Stimulated activated CD4-positive, alpha-beta T cell treated with anti-CD3 and anti-CD28 coated beads, Interleukin-12 subunit alpha, Interleukin-12 subunit beta, amount 100 ng/mL, for 48 hours (primary cell): ENCODE measurements around the gene MS4A15.
"Not testable (repeated sequence)": the region's sequence is repeated elsewhere in the genome, so short reads cannot be mapped to it uniquely, and the experiment has no call there.

Source experiments
- DNase-seq, 3 donors: peaks; one replicate each; pipeline ENCODE4 v3.0.0-alpha.2; 2020; ENCODE audit warnings: low read depth in 2 of 3, low spot score in 1 of 3

Gene MS4A15

DNA sequence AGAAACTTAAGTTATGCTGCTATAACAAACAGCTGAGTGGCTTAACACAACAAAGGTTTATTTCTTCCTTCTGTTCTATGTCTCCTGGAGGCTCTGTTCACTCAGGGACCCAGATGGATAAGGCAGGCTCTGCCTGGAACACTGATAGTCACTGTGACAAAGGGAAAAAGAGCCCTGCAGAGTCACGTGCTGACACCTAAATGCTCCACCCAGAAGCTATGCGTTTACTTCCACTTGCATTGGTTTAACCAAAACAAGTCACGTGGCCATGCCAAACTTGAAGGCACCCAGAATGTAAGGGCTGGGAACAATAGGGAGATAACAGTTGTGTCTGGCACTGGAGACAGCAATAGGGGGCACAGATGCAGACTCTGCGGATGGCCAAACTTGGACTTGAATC lies 3.4 kb upstream of the MS4A15 start:
- DNase-seq: no peak

DNA sequence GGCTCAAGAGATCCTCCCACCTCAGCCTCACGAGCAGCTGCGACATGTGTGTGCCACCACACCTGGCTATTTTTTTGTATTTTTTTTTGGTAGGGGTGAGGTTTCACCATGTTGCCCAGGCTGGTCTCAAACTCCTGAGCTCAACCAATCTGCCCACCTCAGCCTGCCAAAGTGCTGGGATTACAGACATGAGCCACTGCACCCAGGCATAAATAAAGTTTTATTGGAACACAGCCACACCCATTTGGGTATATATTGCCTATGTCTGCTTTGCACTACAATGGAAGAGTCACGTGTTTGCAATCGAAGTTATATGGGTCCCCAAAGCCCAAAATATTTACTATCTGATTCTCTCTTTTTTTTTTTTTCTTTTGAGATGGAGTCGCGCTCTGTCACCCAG lies 1.8 kb upstream of the MS4A15 start:
- no peak for DNase-seq

DNA sequence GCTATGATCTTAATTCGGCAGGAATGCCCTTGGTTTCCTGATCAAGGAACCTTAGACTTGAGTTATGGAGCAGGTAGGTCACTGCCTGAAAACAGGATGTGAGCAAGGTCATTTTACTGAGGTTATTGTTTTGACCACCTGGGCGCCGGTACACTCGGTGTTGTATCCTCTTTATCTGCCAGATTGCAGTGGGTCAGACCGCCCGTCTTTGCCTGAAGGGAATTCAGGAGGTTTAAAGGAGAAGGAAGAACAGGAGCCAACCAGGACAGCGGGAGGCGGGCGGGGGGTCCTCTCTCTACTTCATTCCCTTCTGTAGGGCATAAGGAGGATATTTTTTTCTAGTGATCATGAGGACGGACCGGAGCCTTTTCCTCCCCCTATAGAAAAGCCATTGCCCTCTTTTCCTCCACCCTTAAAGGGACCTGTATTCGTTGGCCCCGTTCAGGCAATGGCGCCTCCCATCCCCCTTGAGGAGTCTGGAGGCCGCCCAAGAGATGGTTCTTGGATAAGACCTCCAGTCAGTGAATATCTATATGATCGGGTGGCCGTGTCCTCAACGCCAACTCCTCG lies 649 bp downstream of the MS4A15 start:
- no peak for DNase-seq

DNA sequence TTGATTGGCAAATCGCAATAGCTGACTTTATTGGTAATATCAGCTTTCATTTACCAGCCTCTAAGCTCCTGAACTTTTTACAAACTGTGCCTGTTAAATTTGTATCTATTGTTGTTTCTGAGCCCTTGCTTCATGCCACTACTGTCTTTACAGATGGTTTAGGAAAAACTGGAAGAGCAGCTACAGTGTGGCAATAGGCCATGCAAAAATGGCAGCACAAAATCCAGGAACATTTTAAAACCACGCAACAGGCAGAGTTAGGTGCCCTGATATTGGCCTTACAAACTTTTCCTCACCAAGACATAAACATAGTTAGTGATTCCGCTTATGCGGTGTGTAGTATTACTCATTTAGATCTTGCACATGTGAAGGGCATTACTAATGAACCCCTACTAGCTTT lies 2.0 kb downstream of the MS4A15 start:
- DNase-seq: not testable (repeated sequence)

DNA sequence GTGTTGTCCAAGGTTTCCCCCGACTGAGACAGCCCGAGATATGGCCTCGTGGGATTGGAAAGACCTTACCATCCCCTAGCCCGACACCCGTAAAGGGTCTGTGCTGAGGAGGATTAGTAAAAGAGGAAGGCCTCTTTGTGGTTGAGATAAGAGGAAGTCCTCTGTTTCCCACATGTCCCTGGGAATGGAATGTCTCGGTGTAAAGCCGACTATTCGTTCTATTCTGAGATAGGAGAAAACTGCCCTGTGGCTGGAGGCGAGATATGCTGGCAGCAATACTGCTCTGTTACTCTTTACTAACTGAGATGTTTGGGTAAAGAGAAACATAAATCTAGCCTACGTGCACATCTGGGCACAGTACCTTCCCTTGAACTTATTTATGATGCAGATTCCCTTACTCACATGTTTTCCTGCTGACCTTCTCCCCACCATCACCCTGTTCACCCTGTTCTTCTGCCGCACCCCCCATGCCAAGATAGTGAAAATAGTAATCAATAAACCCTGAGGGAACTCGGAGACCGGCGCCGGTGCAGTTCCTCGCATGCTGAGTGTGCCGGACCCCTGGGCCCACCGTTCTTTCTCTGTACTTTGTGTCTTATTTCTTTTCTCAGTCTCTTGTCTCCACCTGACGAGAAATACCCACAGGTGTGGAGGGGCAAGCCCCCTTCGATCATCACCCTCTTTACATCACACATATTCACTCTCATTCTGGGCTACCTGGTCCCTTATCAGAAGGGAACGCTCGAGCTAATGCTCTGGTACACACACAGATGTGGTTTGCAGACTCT lies 3.0 kb downstream of the MS4A15 start:
- not testable (repeated sequence) for DNase-seq

DNA sequence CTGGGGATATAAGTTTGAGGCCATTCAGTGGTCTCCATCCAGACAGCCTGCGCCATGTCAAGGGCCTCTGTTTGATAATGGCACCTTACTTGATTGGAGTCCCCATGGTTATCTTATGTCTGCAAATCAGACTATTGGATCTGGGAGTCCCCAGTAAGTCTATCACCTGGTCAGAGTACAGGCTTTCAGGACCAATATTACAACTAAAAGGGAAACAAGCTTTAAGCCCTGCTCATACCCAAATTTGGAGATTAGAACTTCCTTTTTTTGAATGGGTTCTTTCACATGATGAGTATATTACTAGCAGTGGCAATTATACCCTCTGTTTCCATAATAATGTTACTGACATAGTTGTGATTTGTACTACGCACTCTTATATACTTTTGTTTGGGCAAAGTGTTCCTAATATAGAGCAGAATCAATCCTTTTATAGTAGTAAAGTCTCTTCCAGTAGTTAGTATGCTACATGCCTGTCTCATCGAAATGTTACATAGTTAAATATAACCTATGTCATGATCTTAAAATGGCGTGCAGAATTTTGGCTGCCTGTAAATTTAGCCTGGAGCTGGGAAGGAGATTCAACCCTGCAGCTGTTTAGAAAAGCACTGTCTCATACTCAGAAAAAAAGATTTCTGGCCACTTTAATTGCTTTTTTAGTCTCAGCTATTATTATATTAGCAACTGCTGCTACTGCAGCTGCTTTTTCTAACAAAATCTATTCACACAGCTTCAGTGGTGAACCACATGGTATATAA lies 4.9 kb downstream of the MS4A15 start:
- no peak for DNase-seq

DNA sequence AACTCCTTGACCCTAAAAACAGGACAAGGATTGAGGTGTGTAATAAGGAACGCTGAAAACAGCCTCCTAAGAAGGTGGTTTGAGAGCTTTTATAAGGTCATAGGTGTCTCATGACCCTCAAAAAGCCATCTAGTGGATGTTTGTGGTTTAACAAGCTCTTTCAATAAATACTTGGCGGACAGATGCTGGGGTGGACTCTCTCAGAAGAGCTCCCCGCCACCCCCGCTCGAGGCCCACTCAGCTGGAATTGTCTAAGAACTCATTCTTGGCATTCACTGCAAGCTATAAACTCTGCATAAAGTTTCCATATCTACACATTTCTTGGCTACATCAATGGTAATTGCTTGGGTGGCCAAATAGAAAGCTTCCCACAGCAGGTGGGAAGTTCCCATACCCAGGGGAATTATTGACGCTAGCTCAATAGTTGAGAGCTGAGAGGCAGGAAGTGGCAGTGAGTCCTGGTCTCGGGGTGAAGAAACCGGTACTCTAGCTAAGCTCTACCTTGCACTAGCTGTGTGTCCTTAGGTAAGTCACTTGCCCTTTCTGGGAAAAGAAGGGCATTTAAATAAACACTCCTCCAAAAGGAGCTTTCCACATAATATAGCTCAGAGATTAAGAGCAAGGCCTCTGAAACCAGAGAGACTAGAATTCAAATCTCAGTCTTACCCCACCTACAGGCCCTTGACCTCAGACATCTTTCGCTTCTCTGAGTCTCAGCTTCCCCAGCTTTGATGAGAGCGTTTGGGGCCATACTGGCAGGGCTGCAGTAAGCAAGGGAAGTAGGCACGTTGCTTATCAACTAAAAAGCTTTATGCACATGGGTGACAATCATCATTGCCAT lies 6.4 kb downstream of the MS4A15 start:
- no peak for DNase-seq

DNA sequence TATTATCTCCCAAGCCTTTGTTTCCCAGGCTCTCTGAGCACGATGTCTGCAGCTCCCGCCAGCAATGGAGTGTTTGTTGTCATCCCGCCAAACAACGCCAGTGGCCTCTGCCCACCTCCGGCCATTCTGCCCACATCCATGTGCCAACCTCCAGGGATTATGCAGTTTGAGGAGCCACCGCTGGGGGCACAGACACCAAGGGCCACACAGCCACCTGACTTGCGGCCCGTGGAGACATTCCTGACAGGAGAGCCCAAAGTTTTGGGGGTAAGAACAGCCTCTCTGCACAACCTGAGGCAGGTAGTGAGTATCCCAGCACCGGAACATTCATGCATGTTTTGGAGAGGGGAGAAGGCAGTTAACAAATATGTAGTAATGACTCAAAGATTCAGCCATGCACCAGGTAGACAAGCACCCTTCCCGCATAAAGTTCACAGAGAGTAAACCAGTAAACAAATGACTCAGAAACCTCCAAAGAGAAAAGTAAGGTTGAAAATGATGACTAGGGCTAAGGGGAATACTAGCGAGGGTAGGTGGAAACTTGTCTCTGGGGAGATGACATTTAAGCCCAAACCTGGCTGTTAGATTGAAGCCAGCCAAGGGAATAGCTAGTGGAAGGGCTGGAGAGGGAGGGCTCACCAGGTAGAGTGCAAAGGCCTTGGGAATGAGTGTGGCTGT lies 7.2 kb downstream of the MS4A15 start:
- no peak for DNase-seq

DNA sequence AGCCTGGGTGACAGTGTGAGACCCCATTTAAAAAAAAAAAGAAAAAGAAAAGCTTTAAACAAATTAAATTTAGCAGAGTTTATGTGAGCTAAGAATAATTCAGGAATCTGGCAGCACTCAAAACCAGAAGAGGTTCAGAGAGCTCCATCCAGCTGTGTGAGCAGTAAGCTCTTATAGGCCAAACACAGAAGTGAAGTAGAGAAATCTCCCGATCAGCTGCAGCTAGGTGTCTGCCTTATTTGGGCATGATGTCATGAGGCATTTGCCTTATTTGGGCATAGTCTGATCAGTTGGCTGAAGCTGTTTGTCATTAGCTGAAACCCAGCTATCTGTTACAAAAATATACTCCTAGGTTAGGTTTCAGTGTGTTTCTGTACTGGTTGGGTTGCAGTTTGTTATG lies 8.2 kb downstream of the MS4A15 start:
- DNase-seq: no peak

DNA sequence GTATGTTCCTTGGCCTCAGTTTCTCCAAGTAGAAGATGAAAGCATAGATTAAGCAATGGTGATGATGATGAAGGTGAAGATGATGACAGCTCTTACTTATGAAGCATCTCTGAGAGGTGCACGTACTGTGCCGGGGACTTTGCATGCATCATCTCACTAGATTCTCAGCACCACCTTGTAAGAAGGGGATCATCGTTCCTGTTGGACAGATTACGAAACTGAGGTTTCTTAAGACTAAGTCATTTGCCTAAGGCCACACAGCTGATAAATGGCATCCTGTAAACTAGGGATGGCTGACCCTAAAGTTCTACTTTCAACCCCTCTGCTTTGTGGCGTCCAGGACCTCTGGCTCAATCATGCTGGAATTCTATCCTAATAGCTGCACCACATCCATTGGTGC lies 8.7 kb downstream of the MS4A15 start:
- DNase-seq: no peak

DNA sequence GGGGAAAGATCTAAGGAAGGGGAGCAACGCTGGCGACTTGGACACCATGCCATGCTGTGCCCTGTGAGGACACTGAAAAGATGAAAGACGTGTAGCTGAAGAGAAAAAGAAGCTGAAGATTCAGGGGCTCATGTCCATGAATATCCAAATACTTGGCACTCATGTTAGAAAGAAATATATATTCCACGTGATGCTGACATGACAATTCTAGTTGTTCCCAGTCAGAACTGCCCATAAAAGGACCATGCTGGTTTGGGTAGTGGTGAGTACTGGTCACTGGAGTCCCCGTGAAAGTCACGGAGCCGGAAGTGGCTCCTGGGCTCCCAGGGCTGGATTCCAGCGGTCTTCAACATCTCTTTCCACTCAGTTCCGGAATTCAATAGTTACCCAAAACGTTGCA lies 9.9 kb downstream of the MS4A15 start:
- DNase-seq: no peak

DNA sequence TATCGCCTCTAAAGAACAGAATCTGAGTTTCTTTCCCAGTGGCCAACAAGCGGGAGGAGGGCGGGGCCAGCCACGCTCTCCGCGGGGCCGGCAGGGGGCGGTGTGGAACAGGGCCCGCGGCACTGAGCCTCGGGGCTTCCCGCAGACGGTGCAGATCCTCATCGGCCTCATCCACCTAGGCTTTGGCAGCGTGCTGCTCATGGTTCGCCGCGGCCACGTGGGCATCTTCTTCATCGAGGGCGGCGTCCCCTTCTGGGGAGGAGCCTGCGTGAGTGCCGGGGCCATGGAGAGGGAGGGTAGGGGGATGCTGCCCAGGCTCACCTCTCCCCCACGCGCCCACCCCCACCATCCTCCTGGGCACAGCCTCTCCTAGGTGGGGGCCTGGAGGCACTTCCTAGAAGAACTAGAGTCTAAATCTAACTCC lies 10.7 kb downstream of the MS4A15 start:
- DNase-seq: peak in 2 of 3 donors; percentile 12 to 20

DNA sequence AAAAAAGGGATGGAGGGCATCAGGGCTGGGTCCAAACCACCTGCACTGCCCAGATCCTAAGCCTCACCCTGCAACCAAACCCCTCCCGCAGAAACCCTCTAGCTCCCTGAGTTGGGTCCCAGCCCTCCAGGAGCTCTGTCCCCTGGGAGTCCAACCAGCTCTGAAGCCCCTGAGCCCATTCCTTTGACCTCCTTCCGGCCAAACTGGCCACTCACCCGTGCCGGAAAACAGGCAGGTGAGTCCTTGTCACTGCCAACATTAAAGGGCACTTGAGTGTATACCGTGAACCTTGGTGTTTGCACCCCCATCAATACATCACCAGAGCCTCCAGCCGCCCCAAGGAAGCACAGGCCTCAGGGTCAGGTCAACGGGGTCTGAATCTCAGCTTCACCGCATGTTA lies 11.5 kb downstream of the MS4A15 start:
- no peak for DNase-seq

DNA sequence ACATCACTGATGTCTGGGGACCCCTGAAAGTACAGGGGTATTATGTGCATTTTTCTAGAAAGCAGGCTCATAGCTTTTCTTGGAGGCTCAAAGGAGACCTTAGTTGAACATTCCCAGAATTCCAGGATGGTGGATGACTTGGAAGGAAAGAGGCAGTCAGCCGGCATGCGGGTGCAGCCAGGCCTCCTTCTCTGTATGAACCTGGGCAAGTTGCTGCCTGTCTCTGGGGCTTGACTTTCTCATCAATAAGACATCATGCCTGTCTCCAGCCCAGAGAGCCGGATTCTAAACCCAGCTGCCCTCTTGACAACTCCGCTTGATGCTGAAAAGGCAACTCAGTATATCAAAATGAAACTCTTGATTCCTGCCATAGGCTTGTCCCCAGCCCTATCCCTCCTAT lies 12.6 kb downstream of the MS4A15 start:
- no peak for DNase-seq

DNA sequence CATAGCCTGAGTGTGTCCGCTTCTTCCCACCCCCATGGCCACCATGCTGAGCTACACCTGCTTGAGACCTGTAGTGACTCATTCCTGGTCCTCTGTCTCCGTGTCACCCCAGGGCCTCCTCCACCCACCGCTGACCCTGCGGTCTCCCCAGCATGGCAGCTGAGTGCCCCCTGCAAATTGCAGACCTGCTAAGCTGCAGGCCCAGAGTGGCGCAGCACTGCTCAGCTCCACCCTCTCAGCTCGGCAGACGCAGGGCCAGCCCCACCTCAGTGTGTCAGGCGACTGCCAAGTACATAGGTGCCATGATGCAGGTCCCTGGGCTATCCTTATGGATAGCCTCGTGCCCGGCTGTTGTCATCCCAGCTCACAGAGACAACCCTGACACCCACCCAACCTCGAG lies 13.1 kb downstream of the MS4A15 start:
- no peak for DNase-seq

DNA sequence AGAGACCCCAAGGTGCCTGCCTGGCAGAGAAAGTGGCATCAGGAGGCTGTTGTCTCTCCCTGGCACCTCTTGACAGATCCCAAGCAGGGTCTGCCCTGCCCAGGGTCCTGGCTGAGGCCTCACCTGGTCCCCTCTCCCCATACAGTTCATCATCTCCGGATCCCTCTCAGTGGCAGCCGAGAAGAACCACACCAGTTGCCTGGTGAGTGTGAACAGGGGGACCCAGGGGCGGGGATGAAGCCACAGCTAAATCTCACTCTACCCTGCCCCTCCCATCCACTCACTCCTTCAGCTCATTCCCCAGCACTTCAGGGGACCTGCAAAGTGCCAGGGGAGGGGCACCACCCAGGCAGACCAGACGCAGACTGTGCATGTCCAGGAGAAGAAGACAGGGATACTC lies 14.5 kb downstream of the MS4A15 start:
- no peak for DNase-seq

DNA sequence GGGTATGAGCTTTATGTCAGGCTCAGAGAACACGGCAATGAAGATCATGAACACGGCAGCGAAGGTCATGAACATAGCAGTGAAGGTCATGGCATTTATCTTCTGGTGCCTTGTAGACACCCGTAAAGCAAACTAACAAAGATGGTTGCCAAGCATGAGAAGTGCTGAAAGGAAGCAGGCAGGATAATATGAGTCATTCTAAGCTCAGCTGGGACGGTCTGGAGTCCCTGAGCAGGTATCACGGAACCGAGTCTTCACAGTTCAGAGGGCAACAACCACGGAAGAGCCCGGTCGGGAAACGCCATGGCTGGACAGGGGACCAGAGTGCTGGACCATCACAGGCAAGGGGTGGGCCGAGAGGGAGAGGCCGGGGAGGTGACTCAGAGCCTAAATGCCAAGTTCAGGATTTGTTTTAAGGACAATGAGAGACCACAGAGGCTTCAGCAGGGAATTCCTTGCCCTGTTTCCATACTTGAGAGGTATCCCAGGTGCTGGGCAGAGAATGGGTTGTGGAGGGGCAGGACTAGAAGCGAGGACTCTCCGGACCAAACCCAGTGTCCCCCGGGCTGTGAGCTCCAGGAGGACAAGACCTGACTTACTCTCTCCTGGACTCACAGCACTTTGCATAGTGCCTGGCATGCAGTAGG lies 15.3 kb downstream of the MS4A15 start:
- DNase-seq: no peak

DNA sequence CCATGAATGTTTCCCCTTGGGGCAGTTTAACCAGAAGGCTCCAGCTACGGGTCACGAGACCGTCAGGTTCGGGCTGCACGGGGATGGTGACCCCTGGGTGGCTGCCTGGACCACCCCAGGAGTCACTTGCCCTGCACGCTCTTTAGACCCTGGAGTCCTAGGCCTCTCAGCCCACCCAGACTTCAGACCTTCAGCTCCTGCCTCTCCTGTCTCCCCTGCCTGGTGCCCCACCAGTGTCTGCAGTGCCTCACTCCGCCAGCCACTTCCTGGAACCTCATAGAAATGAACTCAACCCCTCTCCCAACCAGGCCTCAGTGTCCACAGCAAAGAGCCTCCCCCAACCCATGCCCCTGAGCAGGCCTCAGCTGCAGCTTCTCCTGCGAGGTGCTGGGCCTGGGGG lies 16.0 kb downstream of the MS4A15 start:
- DNase-seq: no peak

DNA sequence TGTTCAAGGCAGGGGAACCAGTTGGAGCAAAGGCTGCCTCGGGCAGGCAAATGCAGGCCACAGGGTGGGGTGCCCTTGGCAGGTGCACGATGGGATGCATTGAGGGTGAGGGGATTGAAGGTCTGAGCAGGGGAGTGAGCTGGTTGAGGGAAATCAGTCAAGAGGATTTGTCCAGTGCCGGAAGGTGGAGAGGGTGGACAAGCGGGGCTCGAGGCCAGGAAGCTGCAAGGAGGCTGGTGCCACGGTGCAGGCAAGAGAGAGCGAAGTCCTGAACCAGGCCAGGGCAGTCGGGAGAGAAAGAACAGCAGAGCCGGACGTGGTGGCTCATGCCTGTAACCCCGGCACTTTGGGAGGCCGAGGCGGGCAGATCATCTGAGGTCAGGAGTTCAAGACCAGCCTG lies 18.1 kb downstream of the MS4A15 start:
- DNase-seq: no peak

DNA sequence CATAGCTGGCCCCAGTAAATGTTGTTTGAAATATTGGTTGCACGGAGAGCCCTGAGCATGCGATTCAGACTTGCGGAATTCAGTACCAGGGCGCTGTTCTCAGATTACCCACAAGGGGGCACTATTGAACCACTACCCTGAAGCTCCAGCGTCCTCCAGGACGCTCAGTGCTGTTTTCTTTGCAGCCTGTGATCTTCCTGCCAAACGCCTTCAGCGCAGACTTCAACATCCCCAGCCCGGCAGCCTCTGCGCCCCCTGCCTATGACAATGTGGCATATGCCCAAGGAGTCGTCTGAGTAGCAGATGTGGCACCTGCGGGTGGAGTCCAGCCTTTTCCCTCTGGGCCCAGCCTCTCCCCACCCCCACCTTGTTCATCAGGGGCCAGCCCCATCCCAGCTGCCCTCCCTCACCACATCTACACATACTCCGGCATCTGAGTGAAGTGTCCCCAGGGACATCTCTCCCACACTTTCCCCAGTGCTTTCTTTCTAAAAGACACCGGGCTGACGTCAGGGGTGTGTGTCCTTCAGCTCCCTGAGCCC lies 18.8 kb downstream of the MS4A15 start:
- peak; percentile 70 to 90 (median 77) for DNase-seq
